Measurements from ENCODE around the gene NTMT1. TPM values are rescaled to one million over a fixed set of nuclear protein-coding genes. Genes with fewer than 3 reads are reported as not detected.

NTMT1 gene
- total and polyA plus RNA-seq, 8 donors = 19.5 to 35.4 (median 24.7) TPM

DNA sequence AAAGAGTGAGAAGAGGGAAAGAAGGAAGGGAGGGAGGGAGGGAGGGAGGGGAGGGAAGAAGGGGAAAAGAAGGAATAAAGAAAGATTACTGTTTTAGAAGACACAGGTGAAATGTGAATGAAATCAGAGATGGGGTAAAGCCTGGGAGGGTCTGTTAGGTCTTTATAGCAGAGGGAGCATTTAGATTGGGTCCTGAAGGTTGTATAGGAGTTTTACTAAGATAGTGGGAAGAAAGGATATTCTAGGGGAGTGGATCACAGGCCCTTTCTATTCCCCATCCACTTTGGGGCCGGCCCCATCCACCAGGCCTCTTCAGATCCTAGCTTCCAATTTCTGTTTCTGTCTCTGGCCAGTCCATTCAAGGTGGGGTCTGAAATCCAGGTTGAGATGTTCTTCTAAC lies 40.6 kb upstream of the NTMT1 start:
- ATAC-seq = no peak
- TF ChIP-seq, protein P1, sequence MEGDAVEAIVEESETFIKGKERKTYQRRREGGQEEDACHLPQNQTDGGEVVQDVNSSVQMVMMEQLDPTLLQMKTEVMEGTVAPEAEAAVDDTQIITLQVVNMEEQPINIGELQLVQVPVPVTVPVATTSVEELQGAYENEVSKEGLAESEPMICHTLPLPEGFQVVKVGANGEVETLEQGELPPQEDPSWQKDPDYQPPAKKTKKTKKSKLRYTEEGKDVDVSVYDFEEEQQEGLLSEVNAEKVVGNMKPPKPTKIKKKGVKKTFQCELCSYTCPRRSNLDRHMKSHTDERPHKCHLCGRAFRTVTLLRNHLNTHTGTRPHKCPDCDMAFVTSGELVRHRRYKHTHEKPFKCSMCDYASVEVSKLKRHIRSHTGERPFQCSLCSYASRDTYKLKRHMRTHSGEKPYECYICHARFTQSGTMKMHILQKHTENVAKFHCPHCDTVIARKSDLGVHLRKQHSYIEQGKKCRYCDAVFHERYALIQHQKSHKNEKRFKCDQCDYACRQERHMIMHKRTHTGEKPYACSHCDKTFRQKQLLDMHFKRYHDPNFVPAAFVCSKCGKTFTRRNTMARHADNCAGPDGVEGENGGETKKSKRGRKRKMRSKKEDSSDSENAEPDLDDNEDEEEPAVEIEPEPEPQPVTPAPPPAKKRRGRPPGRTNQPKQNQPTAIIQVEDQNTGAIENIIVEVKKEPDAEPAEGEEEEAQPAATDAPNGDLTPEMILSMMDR (IDR thresholded peaks at IDR 0.05) = no peak
- intact Hi-C loops (cut with DNase I) = no loop called here

DNA sequence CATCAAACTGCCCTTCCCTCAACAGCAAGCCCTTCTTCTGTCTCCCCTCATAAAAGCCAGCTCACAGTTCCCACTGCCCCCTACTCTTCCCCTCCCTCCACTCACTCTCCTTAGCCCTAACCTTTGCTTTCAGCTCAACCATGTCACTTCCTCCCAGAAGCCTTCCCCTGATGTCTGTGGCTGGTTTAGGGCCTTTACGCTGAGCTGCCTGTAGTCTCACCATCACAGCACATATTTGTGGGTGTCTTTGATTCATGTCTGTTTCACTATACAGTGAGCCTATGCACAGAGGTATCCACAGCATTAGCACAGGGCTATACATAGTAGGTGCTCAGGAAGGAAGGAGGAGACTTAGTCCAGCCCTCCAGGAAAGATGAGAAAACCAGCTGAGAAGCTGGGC lies 39.7 kb upstream of the NTMT1 start:
- intact Hi-C loops (cut with DNase I) = no loop called here
- ATAC-seq (no peak), DNase-seq (no peak)
- H3K36me3 ChIP-seq = no peaks in the 10 kb centered on the region
- no peak overlapping the region for H3K4me3 ChIP-seq
- TF ChIP-seq, protein P1 (IDR thresholded peaks at IDR 0.05) = no peak
- H3K9me3 ChIP-seq = no peaks in the 10 kb centered on the region
- no peak overlapping the region for H3K27ac ChIP-seq
- H3K4me1 ChIP-seq = peaks cover 0 to 13% of the 10 kb centered on the region in 2 donors
- H3K27me3 ChIP-seq = no peaks in the 10 kb centered on the region

More for the DNA sequence above, 40.6 kb upstream of the NTMT1 start:
- H3K4me1 ChIP-seq = peaks cover 0 to 13% of the 10 kb centered on the region in 2 donors
- H3K27ac ChIP-seq = no peak overlapping the region
- no peak overlapping the region for H3K4me3 ChIP-seq
- no peaks in the 10 kb centered on the region for H3K27me3 ChIP-seq
- H3K9me3 ChIP-seq = no peaks in the 10 kb centered on the region
- no peaks in the 10 kb centered on the region for H3K36me3 ChIP-seq
- no peak for DNase-seq

DNA sequence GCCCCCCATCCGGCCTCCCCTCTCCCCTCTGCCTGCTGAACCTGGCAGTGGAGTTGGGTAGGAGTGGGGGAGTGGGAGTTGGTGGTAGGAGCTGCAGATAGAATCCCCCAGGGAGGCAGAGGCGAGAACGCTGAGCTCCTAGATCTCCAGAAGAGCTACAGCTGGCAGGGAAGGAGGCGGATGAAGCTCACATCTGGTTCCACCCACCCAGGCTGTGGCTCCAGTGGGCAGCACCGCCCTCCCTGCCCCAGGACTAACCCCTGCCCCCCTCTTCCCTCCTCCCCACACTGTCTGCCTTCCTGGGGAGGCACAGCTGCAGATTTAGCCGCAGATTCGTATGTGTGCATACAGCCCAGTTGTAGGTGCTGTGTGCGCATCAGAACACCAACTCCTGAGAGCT lies 39.3 kb upstream of the NTMT1 start:
- H3K9me3 ChIP-seq = no peaks in the 10 kb centered on the region
- no peaks in the 10 kb centered on the region for H3K27me3 ChIP-seq
- no peak overlapping the region for H3K4me3 ChIP-seq
- no peak for DNase-seq
- TF ChIP-seq, protein P1 (IDR thresholded peaks at IDR 0.05) = no peak
- no peak overlapping the region for H3K27ac ChIP-seq
- H3K4me1 ChIP-seq = peaks cover 0 to 13% of the 10 kb centered on the region in 2 donors
- intact Hi-C loops (cut with DNase I) = no loop called here
- no peak for ATAC-seq
- no peaks in the 10 kb centered on the region for H3K36me3 ChIP-seq

DNA sequence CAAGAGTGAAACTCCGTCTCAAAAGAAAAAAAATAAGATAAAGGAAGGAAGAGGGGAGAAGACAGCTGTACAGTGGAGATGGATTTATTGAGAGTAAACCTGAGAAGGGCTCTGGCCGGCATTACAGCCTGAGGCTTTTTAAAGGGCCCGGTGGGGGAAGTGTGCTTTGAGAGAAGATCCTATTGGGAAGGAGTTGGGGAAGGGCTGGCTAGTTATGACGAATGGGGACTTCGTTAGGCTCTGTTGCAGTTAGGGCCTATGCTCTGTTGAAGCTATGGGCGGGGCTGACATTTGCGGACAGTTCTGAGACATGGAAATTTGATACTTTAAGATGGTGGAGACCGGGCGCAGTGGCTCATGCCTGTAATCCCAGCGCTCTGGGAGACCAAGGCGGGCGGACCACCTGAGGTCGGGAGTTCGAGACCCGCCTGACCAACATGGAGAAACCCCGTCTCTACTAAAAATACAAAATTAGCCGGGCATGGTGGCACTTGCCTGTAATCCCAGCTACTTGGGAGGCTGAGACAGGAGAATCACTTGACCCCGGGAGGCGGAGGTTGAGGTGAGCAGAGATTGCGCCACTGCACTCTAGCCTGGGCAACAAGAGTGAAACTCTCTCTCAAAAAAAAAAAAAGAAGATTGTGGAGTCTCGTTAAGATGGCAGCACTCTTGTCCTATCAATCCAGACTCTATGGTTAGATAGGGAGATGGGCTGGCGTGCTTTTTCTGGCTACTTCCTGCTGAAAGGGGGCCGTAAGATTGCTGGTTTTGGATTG lies 38.3 kb upstream of the NTMT1 start:
- intact Hi-C loops (cut with DNase I) = no loop called here

DNA sequence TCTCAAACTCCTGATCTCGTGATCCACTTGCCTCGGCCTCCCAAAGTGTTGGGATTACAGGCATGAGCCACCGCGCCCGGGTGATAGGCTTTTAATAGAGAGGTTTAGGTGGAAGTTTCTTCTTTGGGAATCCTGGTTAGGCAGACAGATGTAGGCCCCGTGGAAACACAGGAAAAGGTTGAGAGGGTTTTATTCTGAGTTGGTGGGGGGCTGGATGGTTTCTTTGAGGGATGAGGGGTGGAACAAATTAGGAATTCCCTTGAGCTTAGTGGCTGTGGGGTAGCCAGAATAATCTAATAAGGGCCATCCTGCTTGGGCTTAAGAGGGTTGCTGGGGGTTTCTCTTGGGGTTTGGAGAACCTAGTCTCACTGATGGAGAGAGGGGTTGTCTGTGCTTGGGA lies 35.5 kb upstream of the NTMT1 start:
- H3K27me3 ChIP-seq = no peaks in the 10 kb centered on the region
- peaks cover 0 to 17% of the 10 kb centered on the region in 2 donors for H3K4me1 ChIP-seq
- ATAC-seq (no peak), DNase-seq (no peak)
- TF ChIP-seq, protein P1 (IDR thresholded peaks at IDR 0.05) = no peak
- H3K27ac ChIP-seq = no peak overlapping the region
- no peaks in the 10 kb centered on the region for H3K36me3 ChIP-seq
- no peak overlapping the region for H3K4me3 ChIP-seq
- H3K9me3 ChIP-seq = no peaks in the 10 kb centered on the region
- intact Hi-C loops (cut with DNase I) = no loop called here

More for the DNA sequence above, 38.3 kb upstream of the NTMT1 start:
- ATAC-seq = no peak
- TF ChIP-seq, protein P1 (IDR thresholded peaks at IDR 0.05) = no peak
- no peak overlapping the region for H3K27ac ChIP-seq
- no peaks in the 10 kb centered on the region for H3K36me3 ChIP-seq
- H3K4me3 ChIP-seq = no peak overlapping the region
- H3K27me3 ChIP-seq = no peaks in the 10 kb centered on the region
- H3K9me3 ChIP-seq = no peaks in the 10 kb centered on the region
- no peak for DNase-seq
- peaks cover 0 to 13% of the 10 kb centered on the region in 2 donors for H3K4me1 ChIP-seq

Measured in left lung (tissue), 10 donors.